ENCODE data around the gene INO80E.

INO80E gene

GRCh38 chr16:29993191-29993902, 2.7 kb upstream of the INO80E start:
- DNase-seq = no peak

DNA sequence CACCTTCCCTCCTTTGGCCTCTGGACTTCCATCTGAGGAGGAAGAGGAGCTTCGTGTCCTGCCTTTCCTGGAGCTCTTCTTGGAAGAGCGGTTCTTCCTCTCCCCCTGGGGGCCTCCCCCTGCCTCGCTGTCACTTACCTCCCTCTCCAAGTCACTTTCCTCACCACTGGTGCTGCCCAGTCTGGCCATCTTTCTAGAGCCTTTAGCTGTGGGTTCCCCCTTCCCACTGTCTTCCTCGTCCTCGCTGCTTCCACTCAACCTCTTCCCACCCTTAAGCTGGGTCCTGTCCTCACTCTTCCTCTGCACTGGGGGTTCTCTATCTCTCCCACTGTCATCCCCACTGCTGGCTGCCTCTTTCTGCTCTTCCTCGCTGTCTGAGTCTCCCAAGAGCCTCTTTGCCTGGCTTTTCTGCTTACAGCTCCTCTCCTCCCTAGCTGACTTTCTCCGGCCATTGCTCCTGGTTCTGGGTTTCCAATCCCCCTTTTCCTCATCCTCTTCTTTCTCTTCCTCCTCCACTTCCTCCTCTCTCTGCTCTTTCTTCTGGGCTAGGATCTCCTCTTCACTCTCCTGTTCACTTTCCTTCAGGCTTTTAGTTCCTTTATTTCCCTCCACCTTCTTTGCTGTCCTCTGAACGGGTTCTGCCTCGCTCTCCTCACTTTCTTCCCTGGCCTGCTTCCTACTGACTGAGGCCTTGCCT, 2.0 kb upstream of the INO80E start:
- no peak for DNase-seq

DNA sequence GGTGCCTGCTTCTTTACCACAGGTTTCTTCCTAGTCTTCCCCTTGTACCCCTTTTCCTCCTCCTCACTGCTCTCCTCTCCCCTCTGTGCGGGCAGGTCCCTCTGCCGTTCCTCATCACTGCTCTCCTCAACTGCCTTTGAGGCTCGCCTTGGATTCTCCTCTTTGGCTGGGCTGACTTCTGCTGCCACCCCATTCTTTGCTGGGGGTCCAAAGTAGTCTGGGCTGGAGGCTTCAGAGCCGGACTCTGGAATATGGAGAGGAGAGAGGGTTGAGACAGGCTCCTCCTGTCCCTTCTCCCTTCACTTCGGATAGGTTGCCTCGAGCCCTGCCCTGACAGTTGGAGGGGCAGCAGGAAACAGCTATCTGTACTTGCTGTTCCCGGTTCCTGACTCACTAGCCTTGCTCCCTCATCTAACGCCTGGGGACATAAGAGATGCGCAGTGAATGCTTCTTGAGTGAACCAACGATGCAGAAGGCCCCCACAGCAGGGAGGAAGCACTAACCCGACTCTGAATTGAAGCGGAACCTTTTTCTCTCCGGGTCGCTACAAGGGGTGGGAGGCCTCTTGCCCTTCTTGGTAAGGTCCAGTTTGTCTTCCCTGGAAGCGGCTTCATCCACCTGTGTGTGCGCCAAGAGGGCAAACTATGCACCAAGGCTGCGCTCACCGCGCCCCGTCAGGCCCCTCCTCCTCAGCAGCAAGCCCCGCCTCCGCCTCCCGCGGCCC, 1.3 kb upstream of the INO80E start:
- DNase-seq = peak; percentile 63

GRCh38 chr16:29995324-29995910, 624 bp upstream of the INO80E start, which contains the start of gene HIRIP3:
Gene HIRIP3 (minus strand): TSS chr16:29995617. CDS start chr16:29995605, 12 bp downstream.
- DNase-seq = peak; percentile 91

- DNase-seq = no peak
These were observed 767 bp downstream of the INO80E start for GRCh38 chr16:29996766-29997250.

DNA sequence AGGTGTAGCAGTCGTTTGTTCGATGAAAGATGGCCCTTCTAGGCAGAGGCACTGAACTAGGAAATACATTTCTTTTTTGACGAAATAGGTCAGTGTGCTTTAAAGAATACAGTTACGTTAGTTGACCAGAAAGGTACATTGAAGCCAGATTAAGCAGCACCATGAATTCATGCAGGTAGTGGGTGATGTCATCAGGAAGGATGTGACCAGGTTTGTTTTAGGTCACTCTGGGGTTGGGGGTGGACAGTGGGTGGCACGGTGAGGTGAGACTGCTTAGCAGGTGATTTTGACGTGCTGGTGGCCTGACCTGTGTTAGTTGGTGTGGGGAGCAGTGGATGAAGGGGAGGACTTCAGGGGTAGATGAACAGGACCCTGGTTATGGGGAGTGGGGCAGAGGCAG, 3.6 kb downstream of the INO80E start:
- no peak for DNase-seq

DNA sequence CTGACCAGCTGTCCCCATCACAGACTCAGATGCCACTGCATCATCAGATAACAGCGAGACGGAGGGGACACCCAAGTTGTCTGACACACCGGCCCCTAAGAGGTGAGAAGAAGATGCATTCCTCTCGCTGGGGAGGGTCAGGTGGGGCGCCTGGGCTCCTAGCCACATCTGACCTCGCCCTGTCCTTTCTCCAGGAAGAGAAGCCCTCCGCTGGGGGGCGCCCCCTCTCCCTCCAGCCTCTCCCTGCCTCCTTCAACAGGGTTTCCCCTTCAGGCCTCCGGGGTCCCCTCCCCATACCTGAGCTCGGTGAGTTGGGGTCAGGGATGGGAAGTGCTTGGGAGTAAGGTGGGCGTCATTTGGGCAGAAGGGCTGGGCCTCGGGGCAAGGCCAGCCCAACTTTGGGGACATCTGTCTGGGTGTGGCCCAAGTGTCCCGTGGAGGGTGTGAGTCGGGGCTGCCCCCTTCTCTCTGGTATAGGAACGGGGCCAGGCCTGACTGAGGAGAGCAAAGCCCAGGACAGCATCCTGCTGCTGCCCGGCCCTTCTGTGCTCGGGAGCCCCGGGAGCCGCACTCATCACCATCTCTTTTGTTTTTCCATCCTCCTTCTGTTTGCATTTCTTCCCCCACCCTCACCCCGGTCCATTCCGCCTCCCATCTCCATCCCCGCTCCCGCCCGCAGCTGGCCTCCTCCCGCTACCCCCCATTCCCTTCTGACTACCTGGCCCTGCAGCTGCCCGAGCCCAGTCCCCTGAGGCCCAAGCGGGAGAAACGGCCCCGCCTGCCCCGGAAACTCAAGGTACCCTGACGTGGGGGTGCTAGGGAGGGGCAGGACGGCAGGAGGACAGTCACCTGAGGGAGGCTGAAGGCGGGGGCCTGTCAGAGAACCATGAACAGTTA, 4.9 kb downstream of the INO80E start:
- peak; percentile 20 for DNase-seq

DNA sequence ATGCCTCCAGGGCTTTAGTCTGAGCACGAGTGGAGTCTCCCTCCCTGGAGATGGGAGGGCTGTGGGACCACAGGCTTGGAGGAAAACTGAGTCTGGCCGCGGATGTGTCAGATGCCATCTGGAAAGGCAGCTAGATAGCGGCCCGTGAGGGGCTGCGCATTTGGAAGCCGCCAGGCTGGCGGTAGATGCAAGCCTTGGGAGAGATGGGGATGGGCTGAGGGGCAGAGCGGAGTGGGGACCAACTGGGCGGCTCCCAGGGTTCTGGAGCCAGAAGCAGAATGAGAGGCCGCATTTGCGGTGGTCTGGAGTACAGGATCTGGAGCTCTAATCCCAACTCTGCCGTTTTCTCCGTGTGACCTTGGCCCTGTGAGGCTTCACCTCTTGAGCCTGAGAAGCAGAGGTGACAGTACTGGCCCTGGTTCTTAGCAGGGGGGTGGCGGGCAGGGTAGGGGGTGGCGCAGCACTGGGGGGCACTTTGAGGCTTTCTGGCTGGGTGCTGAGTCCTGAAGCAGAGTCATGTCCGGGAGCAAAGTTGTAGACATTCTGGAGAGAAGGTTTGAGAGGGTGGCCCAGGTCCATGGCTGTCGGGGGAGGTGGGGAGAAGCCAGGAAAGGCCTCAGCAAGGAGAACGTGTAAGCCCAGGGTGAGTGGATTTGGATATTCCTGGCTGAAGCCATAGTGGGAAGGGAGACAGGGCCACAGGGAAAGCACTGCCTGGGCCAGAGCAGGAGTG, 6.7 kb downstream of the INO80E start:
- no peak for DNase-seq

DNA sequence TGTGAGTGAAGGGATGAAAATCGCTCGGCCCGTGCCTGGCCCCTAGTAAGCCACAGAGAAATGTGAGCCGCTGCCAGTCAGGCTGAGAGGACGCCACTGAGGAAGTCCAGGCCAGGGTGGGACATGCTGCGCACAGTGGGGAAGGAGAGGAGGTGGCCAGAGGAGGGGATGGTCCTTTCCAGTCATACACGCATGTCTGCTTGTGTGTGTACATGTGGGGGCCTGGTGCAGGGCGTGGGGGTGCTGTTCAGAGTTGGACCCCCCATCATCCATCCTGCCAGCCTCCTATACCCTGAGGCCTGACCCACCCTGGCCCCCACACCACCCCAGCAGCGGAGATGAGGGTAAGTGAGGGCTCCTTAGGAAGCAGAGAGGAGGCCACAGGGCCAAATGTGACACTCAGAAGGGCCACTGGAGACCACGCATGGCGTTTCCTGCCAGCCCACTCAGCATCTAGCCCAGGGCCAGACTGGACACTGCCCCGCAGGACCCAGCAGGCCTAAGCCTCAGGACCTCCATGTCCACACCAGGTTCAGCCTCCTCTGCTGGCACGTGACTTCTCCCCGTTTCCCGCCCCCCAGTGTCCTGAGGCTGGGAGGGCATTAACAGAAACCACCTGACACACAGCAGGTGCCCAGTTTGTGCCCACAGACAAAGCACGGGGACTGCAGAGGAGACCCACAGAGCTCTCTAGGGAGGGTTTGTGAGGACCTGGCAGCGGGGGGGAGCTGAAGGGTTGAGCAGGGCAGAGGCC, 7.8 kb downstream of the INO80E start:
- no peak for DNase-seq

DNA sequence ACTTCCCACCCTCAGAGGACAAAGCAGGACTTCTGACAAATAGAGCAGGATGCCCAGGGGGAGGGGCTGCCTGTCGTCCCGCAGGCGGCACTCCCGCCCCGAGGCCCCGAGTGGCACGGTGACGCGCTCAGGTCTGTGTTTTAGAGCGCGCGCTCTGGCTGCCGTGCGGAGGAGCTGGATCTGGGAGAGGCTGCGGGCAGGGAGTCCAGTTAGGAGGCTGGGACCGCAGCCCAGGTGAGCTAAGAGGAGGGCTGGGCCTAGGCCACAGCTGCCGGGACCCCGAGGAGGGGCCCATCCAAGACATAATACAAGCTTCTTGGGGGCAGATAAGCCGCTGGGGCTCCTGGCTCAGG, 8.4 kb downstream of the INO80E start:
- DNase-seq = no peak

GRCh38 chr16:30004811-30005242, 8.8 kb downstream of the INO80E start:
- DNase-seq = no peak

GRCh38 chr16:30005341-30006094, 9.5 kb downstream of the INO80E start:
- DNase-seq = peak; percentile 53

- DNase-seq = no peak
These were observed 10.0 kb downstream of the INO80E start for GRCh38 chr16:30006095-30006473.

DNA sequence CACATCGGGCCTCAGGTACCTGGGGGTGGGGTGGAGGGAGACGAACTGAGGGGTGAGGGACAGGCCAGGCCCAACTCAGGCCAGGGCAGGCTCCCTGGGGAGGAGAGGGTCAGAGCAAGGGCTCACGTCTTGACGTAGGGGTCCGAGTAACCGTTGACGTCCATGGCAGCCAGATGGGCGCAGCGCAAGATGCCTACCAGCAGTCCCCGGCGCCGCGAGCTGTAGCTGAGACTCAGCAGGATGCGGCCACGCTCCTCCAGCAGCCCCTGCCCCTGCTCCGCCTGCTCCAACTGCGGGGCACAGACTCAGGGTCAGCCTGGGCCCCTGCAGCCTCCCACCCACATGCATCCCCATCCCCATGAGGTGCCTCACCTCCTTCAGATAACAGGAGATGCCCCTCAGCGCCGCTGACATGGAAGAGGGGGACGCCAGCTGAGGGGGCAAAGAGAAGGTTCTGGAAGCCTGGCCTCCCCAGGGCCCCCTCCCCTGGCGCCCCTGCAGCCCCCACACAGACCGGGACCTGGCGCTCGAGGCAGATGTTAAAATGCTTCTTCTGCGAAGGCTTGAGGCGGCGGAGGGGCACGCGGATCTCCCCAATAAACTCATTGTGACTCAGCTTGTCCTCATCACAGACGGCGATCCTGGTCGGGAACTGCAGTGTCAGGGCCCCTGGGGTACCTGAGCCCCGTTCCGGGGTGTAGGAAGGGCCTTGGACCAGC, 10.8 kb downstream of the INO80E start:
- no peak for DNase-seq

GRCh38 chr16:30007378-30007895, 11.4 kb downstream of the INO80E start:
- no peak for DNase-seq

- no peak for DNase-seq
These were observed 13.2 kb downstream of the INO80E start for GRCh38 chr16:30009085-30009862.

DNA sequence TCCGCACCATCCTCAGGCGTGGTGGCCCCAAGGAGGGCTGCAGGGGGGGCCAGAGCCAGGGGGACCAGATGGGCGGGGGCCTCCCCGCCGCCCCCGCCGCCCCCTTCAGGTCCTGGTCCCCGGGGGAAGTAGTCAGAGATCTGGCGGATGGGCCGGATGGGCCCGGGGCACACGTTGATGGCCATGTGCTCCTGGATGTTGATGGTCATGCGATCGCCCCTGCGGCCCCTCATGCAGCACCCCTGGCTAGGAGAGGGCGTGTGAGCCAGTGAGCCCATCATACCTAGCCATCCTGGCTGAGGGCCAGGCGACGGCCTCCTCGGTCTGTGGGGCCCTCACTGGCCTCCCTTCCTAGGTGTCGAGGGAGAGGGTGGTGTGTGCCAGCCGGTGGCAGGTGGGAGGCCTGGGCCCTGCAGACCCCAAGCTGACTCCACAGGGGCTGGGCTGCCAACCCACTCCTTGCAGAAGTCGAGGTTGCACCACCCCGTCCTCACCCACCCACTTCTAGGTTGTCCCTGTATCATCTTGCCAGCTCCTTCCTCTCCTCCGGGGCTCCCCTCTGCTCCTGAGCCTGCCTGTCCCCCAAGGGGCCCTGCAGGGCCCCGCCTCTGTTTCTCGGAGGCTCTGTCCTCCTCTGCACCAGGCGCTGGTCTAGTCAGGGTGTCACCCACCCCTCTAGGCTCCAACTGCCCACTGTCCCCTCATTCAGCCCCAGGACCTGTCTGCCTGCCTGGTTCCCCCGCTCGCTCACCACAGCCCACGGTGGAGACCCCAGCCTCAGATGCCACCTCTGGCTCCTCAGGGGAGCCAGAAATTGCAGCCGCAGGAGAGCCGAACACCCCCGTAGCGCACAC, 14.2 kb downstream of the INO80E start:
- DNase-seq = no peak
